GM19463 (cell line): ENCODE measurements around the gene PHLDA3.

Experiments
- ATAC-seq: cut with Tn5 transposase; IDR thresholded peaks from one replicate; pipeline ENCODE4 v1.9.1; 2021; ENCODE audit warnings: mild to moderate bottlenecking, moderate library complexity; ENCODE audit not compliant: unreplicated experiment

The PHLDA3 gene

GRCh38 chr1:201468844-201469644, at the start of gene PHLDA3:
PHLDA3 (minus strand) TSS chr1:201469188; CDS start chr1:201468786, 402 bp downstream.
- ATAC-seq = peak; percentile 90

GRCh38 chr1:201518071-201518470, 49.1 kb upstream of the PHLDA3 start:
- ATAC-seq = no peak

- no peak for ATAC-seq
These were observed 48.6 kb upstream of the PHLDA3 start for GRCh38 chr1:201517631-201518030.

- ATAC-seq = no peak
These were observed 47.6 kb upstream of the PHLDA3 start for GRCh38 chr1:201516511-201517127.

GRCh38 chr1:201515895-201516294, 46.9 kb upstream of the PHLDA3 start:
- ATAC-seq = no peak

- no peak for ATAC-seq
These were observed 46.2 kb upstream of the PHLDA3 start for GRCh38 chr1:201515062-201515750.

GRCh38 chr1:201514466-201514865, 45.5 kb upstream of the PHLDA3 start:
- no peak for ATAC-seq

GRCh38 chr1:201513498-201514243, 44.7 kb upstream of the PHLDA3 start:
- ATAC-seq = no peak

- no peak for ATAC-seq
These were observed 43.1 kb upstream of the PHLDA3 start for GRCh38 chr1:201511941-201512539.

- ATAC-seq = no peak
These were observed 42.5 kb upstream of the PHLDA3 start for GRCh38 chr1:201511396-201511940.

GRCh38 chr1:201510734-201511133, 41.7 kb upstream of the PHLDA3 start:
- no peak for ATAC-seq

- ATAC-seq = no peak
These were observed 40.8 kb upstream of the PHLDA3 start for GRCh38 chr1:201509601-201510374.

GRCh38 chr1:201508809-201509208, 39.8 kb upstream of the PHLDA3 start:
- ATAC-seq = no peak

GRCh38 chr1:201507360-201507675, 38.3 kb upstream of the PHLDA3 start:
- ATAC-seq = no peak

- ATAC-seq = peak; percentile 96
These were observed 37.8 kb upstream of the PHLDA3 start, which contains the start of gene CSRP1 for GRCh38 chr1:201506557-201507359. CSRP1 (minus strand) TSS chr1:201507123; CDS start chr1:201496303, 10,820 bp downstream.

GRCh38 chr1:201506092-201506491, 37.1 kb upstream of the PHLDA3 start:
- ATAC-seq = no peak

GRCh38 chr1:201505503-201505890, 36.5 kb upstream of the PHLDA3 start:
- no peak for ATAC-seq

GRCh38 chr1:201504799-201505502, 36.0 kb upstream of the PHLDA3 start:
- no peak for ATAC-seq
